ENCODE results near the gene PPP2R5A.

DNA sequence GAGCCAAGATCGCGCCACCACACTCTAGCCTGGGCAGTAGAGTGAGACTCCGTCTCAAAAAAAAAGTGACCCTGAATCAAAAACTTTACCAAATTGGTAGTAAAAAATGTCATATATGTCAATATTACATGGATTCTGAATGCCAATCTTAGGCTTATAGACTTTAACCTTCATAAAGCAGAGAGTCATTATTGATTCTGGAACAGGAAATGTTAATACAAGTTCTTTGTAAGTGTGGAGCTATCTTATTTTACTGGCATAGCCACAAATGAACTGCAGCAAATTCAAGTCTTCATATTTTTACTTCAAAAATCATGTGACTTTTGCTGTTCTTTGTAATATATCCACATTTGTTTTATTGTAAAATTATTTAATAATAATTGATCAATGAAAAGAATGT lies 41.3 kb downstream of the PPP2R5A start:
- TF ChIP-seq POLR2A (IDR thresholded peaks at IDR 0.05) (no peak), POLR2AphosphoS5 (IDR thresholded peaks at IDR 0.05; ENCODE audit: insufficient read depth in 1 of 2, low read depth in 1 of 2) (no peak)
- TF ChIP-seq, protein P1, sequence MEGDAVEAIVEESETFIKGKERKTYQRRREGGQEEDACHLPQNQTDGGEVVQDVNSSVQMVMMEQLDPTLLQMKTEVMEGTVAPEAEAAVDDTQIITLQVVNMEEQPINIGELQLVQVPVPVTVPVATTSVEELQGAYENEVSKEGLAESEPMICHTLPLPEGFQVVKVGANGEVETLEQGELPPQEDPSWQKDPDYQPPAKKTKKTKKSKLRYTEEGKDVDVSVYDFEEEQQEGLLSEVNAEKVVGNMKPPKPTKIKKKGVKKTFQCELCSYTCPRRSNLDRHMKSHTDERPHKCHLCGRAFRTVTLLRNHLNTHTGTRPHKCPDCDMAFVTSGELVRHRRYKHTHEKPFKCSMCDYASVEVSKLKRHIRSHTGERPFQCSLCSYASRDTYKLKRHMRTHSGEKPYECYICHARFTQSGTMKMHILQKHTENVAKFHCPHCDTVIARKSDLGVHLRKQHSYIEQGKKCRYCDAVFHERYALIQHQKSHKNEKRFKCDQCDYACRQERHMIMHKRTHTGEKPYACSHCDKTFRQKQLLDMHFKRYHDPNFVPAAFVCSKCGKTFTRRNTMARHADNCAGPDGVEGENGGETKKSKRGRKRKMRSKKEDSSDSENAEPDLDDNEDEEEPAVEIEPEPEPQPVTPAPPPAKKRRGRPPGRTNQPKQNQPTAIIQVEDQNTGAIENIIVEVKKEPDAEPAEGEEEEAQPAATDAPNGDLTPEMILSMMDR (IDR thresholded peaks at IDR 0.05), result no peak
